Measurements from ENCODE around the gene NHSL1. TPM values are rescaled to one million over a fixed set of nuclear protein-coding genes. Genes with fewer than 3 reads are reported as not detected.

Gene NHSL1
- total and polyA plus RNA-seq, 9 of the 15 experiments (the other 6 are each of a cell fraction or from before 2014, with no cell fraction given): 0.09 to 0.20 TPM; not detected in 7

- ChIA-PET CTCF (ENCODE audit: low intra/inter-chr PET ratio) (no interaction called here), POLR2A (interaction anchor here (0.6 kb wide), 1 partner anchor 74 kb away, joined by 3 read pairs; no protein-coding TSS in a partner anchor)
- H3K4me1 ChIP-seq (replicated peaks in 1 of 2; ENCODE audit: control insufficient read depth in 2 of 2, insufficient read depth in 2 of 2, low read length in 2 of 2): no peaks in the 10 kb centered on the region
- no peaks in the 10 kb centered on the region for H4K20me1 ChIP-seq (replicated peaks; ENCODE audit: control insufficient read depth, insufficient read depth, low read length)
- no peak overlapping the region for H3K4me2 ChIP-seq (ENCODE audit: insufficient read depth, low read length)
- no peaks in the 10 kb centered on the region for H3K36me3 ChIP-seq (ENCODE audit: control insufficient read depth, insufficient read depth, low read length)
- peaks cover 17 to 26% of the 10 kb centered on the region in 2 experiments; a peak in 4 of 5 replicates for H3K27me3 ChIP-seq (ENCODE audit: control insufficient read depth in 2 of 2, insufficient read depth in 2 of 2, low read length in 2 of 2)
- in situ Hi-C loops (cut with MboI): no loop called here
- no peaks in the 10 kb centered on the region for H3K9me1 ChIP-seq (ENCODE audit: control insufficient read depth, insufficient read depth, low read length)
- H3K27ac ChIP-seq (ENCODE audit: extremely low read depth, low read depth, low read length): no peak overlapping the region
- BruUV-seq (replicated peaks): no TSS peak
- H3K9ac ChIP-seq (ENCODE audit: insufficient read depth in 1 of 2, low read depth in 2 of 2, low read length in 2 of 2): no peak overlapping the region
- DNase-seq (ENCODE audit: extremely low read depth in 1 of 4, low spot score in 3 of 4) (no peak), ATAC-seq (no peak), FAIRE-seq (no peak)
- intact Hi-C loops (cut with micrococcal nuclease): no loop called here
- H3K9me3 ChIP-seq (replicated peaks; ENCODE audit: control insufficient read depth, insufficient read depth, low read depth, low read length): no peaks in the 10 kb centered on the region
- H2AFZ ChIP-seq (ENCODE audit: low read depth, low read length): no peak overlapping the region
- no peak overlapping the region for H3K4me3 ChIP-seq
- 0% methylated on average over 6 of the region's 6 CpGs for WGBS (ENCODE audit: insufficient coverage, low coverage, missing lambda C conversion rate)
- no peak for TF ChIP-seq HEY1 (CRISPR knock-in tag; IDR thresholded peaks at IDR 0.05; ENCODE audit: borderline replicate concordance)
- no peak for TF ChIP-seq ZNF263 (CRISPR knock-in tag; IDR thresholded peaks at IDR 0.05; ENCODE audit: borderline replicate concordance)
- TF ChIP-seq MEIS2 (IDR thresholded peaks at IDR 0.05; ENCODE audit: partially characterized antibody): no peak
- TF ChIP-seq SMAD2 (IDR thresholded peaks at IDR 0.05; ENCODE audit: low read depth, low read length): no peak
- TF ChIP-seq FOXP1 (CRISPR knock-in tag; IDR thresholded peaks at IDR 0.05): no peak
- no peak for TF ChIP-seq ARNT (IDR thresholded peaks at IDR 0.05)
- TF ChIP-seq, protein P1, sequence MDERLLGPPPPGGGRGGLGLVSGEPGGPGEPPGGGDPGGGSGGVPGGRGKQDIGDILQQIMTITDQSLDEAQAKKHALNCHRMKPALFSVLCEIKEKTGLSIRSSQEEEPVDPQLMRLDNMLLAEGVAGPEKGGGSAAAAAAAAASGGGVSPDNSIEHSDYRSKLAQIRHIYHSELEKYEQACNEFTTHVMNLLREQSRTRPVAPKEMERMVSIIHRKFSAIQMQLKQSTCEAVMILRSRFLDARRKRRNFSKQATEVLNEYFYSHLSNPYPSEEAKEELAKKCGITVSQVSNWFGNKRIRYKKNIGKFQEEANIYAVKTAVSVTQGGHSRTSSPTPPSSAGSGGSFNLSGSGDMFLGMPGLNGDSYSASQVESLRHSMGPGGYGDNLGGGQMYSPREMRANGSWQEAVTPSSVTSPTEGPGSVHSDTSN (CRISPR knock-in tag; IDR thresholded peaks at IDR 0.05; ENCODE audit: low read depth): no peak
- TF ChIP-seq, protein P1 (tag; conservative IDR thresholded peaks at IDR 0.05; ENCODE audit: low read depth): no peak
- TF ChIP-seq PPARD (CRISPR knock-in tag; IDR thresholded peaks at IDR 0.05): no peak
- no peak for TF ChIP-seq RHOXF2B (CRISPR knock-in tag; conservative IDR thresholded peaks at IDR 0.05)
- no peak for TF ChIP-seq NFE2L1 (tag; IDR thresholded peaks at IDR 0.05; ENCODE audit: borderline replicate concordance, low read depth)
- TF ChIP-seq, protein P2, sequence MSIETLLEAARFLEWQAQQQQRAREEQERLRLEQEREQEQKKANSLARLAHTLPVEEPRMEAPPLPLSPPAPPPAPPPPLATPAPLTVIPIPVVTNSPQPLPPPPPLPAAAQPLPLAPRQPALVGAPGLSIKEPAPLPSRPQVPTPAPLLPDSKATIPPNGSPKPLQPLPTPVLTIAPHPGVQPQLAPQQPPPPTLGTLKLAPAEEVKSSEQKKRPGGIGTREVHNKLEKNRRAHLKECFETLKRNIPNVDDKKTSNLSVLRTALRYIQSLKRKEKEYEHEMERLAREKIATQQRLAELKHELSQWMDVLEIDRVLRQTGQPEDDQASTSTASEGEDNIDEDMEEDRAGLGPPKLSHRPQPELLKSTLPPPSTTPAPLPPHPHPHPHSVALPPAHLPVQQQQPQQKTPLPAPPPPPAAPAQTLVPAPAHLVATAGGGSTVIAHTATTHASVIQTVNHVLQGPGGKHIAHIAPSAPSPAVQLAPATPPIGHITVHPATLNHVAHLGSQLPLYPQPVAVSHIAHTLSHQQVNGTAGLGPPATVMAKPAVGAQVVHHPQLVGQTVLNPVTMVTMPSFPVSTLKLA (conservative IDR thresholded peaks at IDR 0.05): no peak
- TF ChIP-seq RFX5 (IDR thresholded peaks at IDR 0.05; ENCODE audit: low read depth, low read length): no peak
- TF ChIP-seq ZEB2 (IDR thresholded peaks at IDR 0.05): no peak
- no peak for TF ChIP-seq GTF2F1 (IDR thresholded peaks at IDR 0.05; ENCODE audit: low read depth, low read length)
- no peaks in the 10 kb centered on the region for H3K79me2 ChIP-seq (ENCODE audit: control insufficient read depth, insufficient read depth, low read length)
Observed at GRCh38 chr6:138487102-138487604, 12.1 kb downstream of the NHSL1 start.

Measured in K562 (cell line).